Lower lobe of right lung (tissue), 2 donors: ENCODE results near the gene ZBTB44. TPM values are rescaled to one million over a fixed set of nuclear protein-coding genes. Genes with fewer than 3 reads are reported as not detected.

Source experiments
- ATAC-seq, 2 donors: fragments of 200-7000 bp; cut with Tn5 transposase; one replicate each; pipeline ENCODE4 v1.9.1; 2020 to 2022; ENCODE audit warnings: mild to moderate bottlenecking in 2 of 2, moderate library complexity in 2 of 2
- DNase-seq: peaks from one replicate; pipeline ENCODE4 v3.0.0-alpha.2; 2020
- H3K27ac ChIP-seq: fragments of 200-600 bp; one replicate; pipeline ENCODE4 v1.8.0; 2022
- H3K27me3 ChIP-seq: fragments of 200-600 bp; one replicate; pipeline ENCODE4 v1.8.0; 2022; ENCODE audit warnings: low read depth
- H3K36me3 ChIP-seq: fragments of 200-600 bp; one replicate; pipeline ENCODE4 v1.8.0; 2022; ENCODE audit warnings: mild to moderate bottlenecking
- H3K4me1 ChIP-seq: fragments of 200-600 bp; one replicate; pipeline ENCODE4 v1.8.0; 2022
- H3K4me3 ChIP-seq: fragments of 200-600 bp; one replicate; pipeline ENCODE4 v1.8.0; 2022; ENCODE audit warnings: mild to moderate bottlenecking
- H3K9me3 ChIP-seq: fragments of 200-600 bp; one replicate; pipeline ENCODE4 v1.8.0; 2022
- CTCF ChIP-seq: fragments of 200-600 bp; IDR thresholded peaks from one replicate; pipeline ENCODE4 v1.8.0; 2022; ENCODE audit warnings: antibody characterized with exemption, mild to moderate bottlenecking
- intact Hi-C: fragments of 100-400 bp; cut with DNase I; formaldehyde crosslinking; loops from one replicate; pipeline ENCODE4 v1.11.0; 2022
- total RNA-seq: library from RNA; stranded (reverse); fragmentation: NEBNext Ultra II Directional; extraction: Animal tissue kit (Norgen Biotek cat#: 25700); gene quantifications from one replicate; pipeline ENCODE4 v1.2.1, GENCODE V29; 2021
- donor health status: DM: no; HTN: yes; CAD: no; lungs with severe emphysema.

Gene ZBTB44
- total RNA-seq, 1 donor from 2014 or later = 59.8 TPM

- H3K9me3 ChIP-seq = no peaks in the 10 kb centered on the region
- intact Hi-C loops = no loop called here
- no peak overlapping the region for H3K27ac ChIP-seq
- no peaks in the 10 kb centered on the region for H3K27me3 ChIP-seq
- DNase-seq = no peak
- no peak for ATAC-seq
- peaks cover 34% of the 10 kb centered on the region for H3K4me1 ChIP-seq
- no peak overlapping the region for H3K4me3 ChIP-seq
- H3K36me3 ChIP-seq = no peaks in the 10 kb centered on the region
- TF ChIP-seq CTCF = no peak
These were observed 130.7 kb downstream of the ZBTB44 start for GRCh38 chr11:130183878-130184610.

GRCh38 chr11:130181295-130182272 lies 133.1 kb downstream of the ZBTB44 start:
- Histone ChIP-seq H3K4me1 (peaks cover 46% of the 10 kb centered on the region), H3K27me3 (no peaks in the 10 kb centered on the region), H3K27ac (peak overlapping the region; percentile 67), H3K9me3 (no peaks in the 10 kb centered on the region), H3K36me3 (no peaks in the 10 kb centered on the region), H3K4me3 (no peak overlapping the region)
- no peak for DNase-seq
- ATAC-seq = peak; percentile 75 to 79
- no peak for TF ChIP-seq CTCF
- intact Hi-C loops = no loop called here

GRCh38 chr11:130180896-130181294 lies 133.8 kb downstream of the ZBTB44 start:
- Histone ChIP-seq H3K36me3 (no peaks in the 10 kb centered on the region), H3K4me1 (peaks cover 46% of the 10 kb centered on the region), H3K9me3 (no peaks in the 10 kb centered on the region), H3K27ac (peak overlapping the region; percentile 67), H3K27me3 (no peaks in the 10 kb centered on the region), H3K4me3 (no peak overlapping the region)
- DNase-seq = peak; percentile 12
- ATAC-seq = peak; percentile 5
- intact Hi-C loops = no loop called here
- TF ChIP-seq CTCF = no peak

- no peak for TF ChIP-seq CTCF
- DNase-seq (peak; percentile 43), ATAC-seq (peak; percentile 41 to 61)
- intact Hi-C loops = no loop called here
- H3K27me3 ChIP-seq = no peaks in the 10 kb centered on the region
- no peak overlapping the region for H3K4me3 ChIP-seq
- H3K27ac ChIP-seq = peak overlapping the region; percentile 7
- H3K4me1 ChIP-seq = peaks cover 46% of the 10 kb centered on the region
- no peaks in the 10 kb centered on the region for H3K9me3 ChIP-seq
- no peaks in the 10 kb centered on the region for H3K36me3 ChIP-seq
These were observed 134.2 kb downstream of the ZBTB44 start for GRCh38 chr11:130180491-130180890.

GRCh38 chr11:130179396-130180306 lies 135.1 kb downstream of the ZBTB44 start:
- no peak for TF ChIP-seq CTCF
- H3K4me1 ChIP-seq = peaks cover 46% of the 10 kb centered on the region
- peaks cover 3% of the 10 kb centered on the region for H3K9me3 ChIP-seq
- H3K27me3 ChIP-seq = no peaks in the 10 kb centered on the region
- no peaks in the 10 kb centered on the region for H3K36me3 ChIP-seq
- intact Hi-C loops = no loop called here
- peak overlapping the region; percentile 7 for H3K27ac ChIP-seq
- ATAC-seq (peak; percentile 17 to 37), DNase-seq (peak; percentile 47)
- H3K4me3 ChIP-seq = no peak overlapping the region
